Fibroblast of gingiva (primary cell): ENCODE measurements around the gene PDCD2L.
"Not testable (repeated sequence)": the region's sequence is repeated elsewhere in the genome, so short reads cannot be mapped to it uniquely, and the experiment has no call there.

Source experiments
- DNase-seq: peaks from one replicate; pipeline ENCODE4 v3.0.0-alpha.2; 2011; ENCODE audit warnings: low read depth

PDCD2L gene

DNA sequence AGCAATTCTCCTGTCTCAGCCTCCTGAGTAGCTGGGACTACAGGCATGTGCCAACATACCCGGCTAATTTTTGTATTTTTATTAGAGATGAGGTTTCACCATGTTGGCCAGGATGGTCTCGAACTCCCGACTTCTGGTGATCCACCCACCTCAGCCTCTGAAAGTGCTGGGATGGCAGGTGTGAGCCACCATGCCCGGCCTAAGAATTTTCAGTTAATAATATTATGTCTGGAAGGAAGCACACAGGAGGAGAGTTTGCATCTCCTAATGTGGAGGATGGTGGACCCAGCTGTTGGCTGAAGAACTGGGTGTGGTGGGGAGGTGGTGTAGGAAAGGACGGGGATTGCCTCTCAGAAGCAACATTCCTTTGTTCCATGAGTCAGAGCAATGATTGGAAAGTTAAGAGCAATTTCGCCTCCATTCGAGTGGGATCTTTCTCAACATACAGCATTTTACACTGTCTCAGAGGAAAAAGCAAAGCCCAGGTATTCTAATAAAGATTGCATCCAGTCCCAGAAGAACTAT, 11.9 kb downstream of the PDCD2L start:
- no peak for DNase-seq

DNA sequence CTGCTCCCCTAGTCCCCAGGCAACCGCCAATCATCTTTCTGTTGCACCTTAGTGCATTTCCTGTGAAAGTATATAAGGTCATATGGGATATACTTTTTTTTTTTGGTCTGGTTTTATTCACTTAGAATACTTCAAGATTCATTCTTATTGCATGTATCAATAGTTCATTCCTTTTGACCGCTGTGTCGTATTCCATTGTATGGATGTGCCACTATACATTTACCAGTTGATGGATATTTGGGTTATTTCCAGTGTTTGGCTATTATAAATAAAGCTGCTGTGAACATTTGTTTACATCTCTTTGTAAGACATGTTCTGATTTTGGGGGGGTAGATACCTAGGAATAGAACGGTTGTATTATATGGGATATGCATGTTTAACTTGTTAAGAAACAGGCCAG, 14.1 kb downstream of the PDCD2L start:
- no peak for DNase-seq

DNA sequence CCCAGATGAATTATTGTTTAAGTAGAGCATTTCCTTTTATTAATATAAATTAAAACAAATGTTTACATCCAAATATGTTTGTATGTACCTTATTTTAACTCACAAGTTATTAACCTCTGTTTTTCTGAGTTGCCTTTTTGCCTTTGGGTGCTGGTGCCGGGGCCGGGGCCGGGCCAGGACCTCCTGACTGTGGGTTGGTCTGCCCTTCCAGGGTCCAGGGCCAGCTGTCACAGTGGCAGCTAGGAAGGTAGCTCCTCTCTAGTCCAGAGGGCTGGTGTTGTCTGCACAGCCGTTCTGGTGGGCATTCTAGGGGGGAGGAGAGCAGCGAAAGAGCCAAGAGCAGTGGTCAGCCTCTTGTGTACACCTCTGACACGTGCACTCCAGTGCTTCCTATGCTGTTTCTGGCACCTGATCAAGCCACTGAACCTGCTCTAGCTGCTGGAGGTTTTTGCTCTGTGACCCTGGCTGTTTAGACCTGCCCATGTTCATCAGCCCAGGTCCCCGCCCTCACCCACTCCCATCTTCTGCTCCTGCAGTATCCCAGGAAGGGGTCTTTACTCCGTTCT, 22.0 kb downstream of the PDCD2L start:
- DNase-seq: no peak

DNA sequence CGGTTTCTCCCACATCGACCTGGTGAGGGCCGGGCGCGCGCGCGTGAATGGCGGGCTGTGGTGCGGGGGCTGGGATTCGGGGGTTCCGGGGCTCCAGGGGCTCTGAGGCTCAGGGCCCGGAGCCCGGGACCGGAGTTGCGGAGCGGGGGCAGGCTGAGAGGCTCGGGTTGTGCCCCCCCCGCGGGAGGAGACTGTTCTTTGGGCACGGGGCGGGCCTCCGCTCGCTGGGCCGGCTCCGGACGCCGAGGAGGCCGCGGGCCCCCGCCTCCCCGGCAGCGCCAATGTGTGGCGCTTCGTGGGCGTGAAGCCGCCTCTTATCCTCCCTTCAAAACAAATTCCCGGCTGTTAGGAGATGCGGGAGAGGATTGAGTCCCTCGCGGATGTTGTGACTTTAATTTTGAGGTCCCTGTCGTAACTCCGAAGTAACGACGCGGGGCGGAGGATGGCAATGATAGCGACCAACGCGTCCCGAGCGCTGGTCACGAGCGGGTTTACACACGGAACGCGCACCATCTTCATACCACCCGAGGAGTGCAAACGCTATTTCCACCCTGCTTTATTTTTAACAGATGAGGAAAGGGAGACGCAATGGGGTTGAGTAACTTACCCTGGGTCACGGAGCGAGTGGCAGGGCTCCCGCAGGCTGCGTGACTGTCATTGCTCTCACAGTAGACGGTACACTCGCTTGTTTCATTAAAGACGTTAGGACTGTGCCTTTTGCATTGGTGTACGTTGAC, 24.5 kb downstream of the PDCD2L start:
- DNase-seq: peak; percentile 62

DNA sequence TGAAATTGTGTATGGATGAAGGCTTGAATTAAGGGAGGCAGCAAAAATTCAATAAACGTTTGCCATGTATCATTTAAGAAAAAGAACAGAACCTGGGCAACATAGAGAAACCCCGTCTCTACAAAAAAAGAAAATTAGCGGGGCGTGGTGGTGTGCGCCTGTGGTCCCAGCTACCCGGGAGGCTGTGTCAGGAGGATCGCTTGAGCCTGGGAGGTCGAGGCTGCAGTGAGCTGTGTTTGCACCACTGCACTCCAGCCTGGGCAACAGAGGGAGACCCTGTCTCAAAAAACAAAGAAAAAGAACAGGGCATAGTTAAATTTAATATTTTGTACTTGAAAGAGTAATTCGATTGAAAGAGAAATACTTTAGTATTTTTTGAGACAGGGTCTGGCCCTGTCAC, 25.4 kb downstream of the PDCD2L start:
- no peak for DNase-seq

DNA sequence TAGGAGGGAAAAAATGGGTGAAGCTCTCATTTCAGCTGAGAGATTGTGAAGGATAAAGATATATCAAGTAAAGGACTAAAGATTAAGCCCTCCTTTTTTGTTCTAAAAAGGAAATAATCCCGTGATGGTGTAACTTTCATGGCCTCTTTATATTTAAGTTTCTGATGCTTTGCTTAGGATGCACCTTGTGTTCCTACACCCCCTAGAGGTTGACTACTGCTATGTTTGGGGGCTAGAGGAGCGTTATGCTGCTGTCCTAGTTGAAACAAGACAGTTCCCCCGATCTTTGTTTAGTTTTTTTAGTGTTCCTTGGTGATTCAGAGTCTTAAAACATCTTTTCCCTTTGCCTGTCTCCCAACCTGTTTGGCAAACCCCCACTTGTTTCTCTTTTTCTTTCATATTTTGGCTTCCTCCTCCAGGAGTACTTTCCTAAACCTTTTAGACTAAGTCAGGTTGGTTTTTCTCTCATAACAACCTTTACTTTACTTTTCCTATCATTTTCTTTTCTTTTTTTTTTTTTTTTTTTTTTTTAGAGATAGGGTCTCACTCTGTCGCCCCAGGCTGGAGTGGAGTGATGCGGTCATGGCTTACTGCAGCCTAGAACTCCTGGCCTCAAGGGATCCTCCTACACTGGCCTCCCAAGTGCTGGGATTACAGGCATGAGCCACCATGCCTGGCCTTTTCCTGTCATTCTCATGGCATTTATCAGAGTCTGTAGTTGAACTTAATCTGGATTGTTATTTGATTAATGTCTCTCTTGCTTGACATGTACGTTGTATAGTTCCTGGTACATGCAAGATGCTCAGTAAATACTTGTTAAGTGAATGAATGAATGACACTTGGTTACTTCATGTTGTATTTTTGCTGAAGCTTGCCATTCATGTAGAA, 26.8 kb downstream of the PDCD2L start:
- DNase-seq: peak; percentile 32

DNA sequence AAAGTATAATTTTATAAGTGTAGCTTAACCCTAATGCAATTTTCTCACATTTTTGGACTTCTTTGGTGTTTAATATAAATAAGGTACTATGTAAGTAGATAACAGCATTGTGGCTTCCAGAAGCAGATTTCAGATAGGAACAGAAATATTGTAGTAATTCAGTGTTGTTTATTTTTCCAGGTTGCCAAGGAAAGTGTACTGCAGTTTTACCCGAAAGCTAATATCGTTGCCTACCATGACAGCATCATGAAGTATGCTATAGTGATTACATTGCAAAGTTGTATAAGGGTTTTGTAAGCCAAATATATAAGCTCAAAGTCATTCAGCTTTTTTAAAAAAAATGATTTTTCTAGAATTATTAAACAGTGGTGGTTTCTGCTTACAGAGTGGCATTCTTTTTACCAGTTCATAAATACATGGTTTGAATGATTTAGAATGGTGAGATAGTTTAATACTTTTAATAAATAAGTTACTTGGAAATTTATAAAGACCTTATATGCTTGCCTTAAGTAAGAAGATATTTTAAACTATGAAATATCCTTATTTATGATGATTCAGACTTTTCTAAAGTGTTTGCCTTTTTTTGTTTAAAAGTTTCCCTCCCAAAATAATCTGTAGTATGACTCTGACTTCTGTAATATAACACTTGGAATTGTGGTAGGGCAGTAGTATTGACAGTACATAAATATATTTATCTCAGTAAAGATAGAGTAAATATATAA, 27.6 kb downstream of the PDCD2L start:
- DNase-seq: peak; percentile 19

DNA sequence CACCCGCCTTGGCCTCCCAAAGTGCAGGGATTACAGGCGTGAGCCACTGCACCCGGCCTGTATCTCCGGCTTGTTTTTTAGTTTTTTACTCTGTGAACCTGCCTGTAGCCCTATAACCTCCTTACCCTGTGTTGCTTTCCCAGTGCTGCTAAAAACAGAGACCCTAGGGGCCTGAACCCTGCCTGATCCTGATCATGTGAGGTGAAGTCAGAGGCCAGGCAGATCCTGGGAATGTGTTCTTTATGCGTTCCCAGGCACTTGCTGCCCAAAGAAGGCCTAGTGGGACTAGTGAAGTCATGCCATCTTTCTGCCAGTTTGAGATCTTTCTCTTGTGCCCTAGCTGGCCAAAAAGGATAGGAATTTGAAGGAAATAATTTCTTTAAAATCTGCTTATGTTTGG, 28.6 kb downstream of the PDCD2L start:
- peak; percentile 44 for DNase-seq

DNA sequence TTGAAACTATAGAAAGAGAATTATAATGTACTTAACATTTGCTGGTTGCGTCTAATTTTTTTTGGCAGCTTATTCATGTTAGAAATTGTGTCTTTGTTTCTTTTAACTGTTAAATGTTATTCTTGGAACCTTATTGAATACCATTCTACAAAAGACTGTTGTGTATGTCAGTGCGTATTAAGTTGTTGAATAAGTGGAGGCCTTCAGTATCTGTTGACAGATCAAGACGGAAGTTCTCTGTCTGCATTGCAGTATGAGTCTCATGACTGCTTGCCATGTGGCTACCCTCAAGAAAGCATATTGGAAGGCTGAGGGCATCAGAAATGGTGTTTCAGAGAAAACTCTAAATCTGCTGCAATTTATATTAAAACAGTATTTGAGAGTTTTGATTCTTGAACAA, 32.5 kb downstream of the PDCD2L start:
- no peak for DNase-seq

DNA sequence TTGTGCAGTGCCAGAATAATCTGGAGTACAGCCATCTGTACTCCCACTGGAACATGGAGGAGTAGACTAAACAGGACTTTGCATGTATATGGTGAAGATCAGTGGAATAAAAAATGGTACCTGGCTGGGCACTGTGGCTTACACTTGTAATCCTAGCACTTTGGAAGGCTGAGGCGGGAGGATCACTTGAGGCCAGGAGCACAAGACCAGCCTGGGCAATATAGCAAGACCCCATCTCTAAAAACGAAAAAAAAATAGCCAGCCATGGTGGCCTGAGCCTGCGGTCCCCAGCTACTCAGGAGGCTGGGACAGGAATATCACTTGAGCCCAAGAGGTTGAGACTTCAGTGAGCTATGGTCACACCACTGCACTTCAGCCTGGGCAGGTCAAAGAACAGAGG, 44.0 kb downstream of the PDCD2L start:
- DNase-seq: no peak

DNA sequence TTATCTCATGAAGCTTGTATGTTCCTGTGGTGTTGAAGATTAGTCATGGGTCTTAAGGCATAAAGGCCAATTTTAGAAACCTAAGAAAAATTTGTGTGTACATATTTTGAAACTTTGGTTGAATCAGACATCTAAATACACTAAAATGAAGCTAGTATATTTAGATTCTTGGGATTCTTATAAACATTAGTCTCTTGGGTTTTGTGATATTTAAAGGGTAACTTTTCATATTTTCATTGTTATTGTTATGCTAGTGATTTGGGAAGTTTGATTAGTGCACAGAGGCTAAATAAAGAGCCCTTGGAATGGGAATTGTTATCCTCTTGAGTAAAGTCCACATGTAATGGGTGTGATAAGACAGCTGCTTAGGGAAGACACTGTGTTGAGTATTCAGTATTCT, 48.5 kb downstream of the PDCD2L start:
- DNase-seq: peak; percentile 53

DNA sequence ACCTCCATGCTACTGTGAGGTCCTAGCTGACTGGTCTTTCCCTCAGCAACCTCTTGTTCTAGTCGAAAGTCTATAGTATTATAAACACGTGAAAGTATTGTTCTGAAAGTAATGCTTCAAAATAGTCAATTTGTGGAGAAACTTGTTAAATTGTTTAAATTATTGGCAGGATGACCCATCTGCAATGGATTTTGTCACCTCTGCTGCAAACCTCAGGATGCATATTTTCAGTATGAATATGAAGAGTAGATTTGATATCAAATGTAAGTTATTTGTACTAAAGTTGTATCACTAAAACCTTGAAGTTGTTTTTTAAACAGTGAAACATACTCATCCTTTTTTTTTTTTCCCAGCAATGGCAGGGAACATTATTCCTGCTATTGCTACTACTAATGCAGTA, 49.9 kb downstream of the PDCD2L start:
- DNase-seq: no peak

DNA sequence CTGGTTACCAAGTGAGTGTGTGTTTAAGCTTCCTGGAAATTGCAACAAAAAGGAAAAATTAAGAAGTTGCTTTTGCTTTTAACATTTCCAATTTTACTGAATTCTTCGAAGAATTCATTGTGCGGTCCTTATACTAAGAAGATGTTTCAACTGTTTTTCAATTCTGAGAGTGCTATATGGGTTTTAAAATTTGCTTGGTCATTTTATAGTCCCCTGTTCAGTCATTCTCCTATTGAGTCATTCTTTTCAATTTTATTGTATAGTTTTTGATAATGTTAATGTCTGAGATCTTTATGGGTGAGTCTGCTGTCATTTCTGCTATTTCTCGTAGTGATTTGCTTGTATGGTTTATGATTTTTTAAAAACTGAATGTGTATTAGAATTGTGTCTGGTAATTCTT, 50.5 kb downstream of the PDCD2L start:
- DNase-seq: no peak

DNA sequence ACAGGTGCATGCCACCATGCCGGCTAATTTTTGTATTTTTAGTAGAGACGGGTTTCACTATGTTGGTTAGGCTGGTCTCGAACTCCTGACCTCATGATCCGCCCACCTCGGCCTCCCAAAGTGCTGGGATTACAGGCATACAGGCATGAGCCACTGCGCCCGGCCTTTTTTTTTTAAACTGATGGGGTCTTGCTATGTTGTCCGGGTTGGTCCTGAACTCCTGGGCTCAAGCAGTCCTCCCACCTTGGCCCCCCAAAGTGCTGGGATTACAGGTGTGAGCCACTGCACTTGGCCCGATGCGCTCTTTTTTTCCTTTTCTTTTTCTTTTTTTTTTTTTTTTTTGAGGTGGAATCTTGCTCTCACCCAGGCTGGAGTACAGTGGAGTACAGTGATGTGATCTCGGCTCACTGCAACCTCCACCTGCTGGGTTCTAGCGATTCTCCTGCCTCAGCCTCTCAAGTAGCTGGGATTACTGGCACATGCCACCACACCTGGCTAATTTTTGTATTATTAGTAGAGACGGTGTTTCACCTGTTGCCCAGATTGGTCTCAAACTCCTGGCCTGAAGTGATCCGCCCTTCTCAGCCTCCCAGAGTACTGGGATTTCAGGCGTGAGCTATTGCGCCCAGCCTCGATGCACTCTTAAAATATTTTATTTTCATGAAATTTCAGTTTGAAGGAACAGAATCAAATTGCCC, 51.7 kb downstream of the PDCD2L start:
- not testable (repeated sequence) for DNase-seq

DNA sequence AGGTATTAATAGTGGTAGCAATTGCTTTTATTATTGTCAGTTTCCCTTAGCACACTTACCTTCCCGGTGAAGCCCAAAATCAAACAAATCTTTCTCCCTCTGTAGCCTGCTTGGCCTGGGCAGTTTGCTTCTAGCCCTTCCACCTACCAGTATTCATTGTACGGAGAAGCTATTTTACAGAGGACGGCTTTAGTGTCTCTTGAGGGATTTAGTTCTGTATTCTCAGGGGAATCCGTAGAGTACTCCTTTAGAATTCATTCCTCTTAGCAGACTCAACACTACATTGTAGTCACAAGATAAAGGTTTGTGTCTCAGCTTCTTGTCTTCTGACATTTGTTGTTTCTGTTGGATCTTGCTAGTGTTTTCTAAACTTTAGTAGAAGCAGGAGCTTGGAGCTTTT, 53.2 kb downstream of the PDCD2L start:
- no peak for DNase-seq

DNA sequence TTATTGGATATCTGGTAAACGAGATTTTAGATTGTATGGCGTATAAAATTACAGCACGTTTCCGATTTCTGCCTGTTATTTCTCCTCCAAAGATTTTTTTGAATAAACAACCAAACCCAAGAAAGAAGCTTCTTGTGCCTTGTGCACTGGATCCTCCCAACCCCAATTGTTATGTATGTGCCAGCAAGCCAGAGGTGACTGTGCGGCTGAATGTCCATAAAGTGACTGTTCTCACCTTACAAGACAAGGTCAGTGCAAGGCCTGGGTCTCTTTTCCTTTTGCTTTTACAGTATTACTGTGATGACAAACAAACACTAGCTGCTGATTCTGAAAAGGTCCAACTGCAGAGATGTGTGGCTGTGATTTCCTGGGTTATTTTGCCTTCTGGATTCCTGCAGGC, 54.5 kb downstream of the PDCD2L start:
- DNase-seq: no peak

DNA sequence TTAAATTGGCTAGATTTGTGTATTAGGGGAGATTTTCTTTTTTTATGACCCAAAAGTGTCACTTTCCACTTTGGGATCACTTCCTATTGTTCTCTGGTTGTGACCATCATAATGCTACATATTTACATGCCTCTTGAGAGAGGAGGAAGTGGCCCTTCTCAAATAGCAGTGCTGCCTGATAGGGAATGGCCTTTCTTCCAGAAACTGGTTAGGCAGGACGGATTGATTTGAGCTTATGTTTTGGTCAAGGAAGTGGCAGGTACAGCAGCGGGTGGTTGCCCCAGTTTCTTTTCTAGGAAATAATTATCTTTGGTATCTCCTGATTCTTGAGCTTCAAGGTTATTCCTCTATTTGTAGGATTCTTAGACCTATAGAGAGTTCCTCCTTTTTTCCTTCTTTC, 55.4 kb downstream of the PDCD2L start:
- DNase-seq: no peak

DNA sequence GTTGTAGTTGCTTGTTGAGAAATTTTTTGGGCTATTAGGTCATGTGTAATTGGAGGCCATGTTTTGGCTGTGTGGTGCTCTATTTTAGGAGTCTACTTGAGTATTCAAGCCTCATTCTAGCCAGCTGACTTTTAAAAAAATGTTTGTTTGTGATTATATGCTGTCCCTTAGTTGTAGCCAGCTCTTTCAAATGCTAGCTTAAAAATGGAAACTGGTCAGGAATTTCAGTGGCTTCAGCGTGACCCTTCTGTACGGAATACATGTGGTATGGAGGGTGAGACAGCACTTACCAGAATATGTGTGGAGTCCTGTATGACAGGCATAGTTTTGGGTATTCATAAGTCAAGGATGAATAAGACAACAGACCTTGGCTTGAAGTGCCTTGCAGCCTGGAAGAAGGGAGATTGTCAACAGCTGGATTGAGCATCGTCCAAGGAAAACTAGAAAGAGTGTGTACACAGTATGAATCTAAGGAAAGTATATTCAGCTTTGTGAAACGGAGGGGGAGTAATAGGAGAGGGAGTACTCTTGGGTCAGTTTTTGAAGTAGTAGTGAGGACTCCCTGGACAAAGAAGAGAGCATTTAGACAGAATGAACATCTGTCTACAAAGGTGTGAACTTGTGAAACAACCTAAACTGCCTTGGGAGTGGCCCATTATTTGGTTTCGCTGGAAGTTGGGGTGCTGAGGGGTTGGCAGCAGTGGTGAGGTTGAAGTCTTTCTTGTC, 57.3 kb downstream of the PDCD2L start:
- DNase-seq: peak; percentile 88

DNA sequence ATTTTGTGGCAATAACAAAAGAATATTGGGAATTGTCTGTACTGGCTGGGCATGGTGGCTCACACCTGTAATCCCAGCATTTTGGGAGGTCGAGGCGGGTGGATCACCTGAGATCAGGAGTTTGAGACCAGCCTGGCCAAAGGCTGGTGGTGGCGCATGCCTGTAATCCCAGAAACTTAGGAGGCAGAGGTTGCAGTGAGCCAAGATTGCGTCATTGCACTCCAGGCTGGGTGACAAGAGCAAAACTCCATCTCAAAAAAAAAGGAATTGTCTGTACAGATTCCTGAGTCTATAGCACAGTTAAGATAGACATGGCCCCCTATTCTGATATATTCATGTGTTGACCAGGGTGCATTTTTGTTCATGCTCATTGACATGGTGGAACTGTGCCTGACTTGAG, 60.6 kb downstream of the PDCD2L start:
- DNase-seq: not testable (repeated sequence)

DNA sequence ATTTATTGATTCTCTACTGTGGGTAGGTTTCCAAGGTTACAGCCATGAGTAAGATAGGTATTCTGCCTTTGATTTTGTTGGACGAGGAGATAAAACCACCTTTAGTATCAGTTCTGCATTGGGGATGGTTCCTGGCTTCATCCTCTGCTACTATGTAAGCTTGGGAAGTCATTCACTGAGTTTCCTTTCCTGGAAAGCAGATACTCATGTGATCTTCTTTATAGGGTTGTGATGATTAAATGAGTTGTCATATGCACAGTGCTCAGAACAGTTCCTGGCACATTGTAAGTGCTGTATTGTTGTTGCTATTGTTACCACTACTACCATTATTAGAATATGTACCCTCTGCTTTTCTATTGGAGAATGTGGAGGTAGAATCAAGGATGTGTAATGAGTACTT, 64.2 kb downstream of the PDCD2L start:
- no peak for DNase-seq

DNA sequence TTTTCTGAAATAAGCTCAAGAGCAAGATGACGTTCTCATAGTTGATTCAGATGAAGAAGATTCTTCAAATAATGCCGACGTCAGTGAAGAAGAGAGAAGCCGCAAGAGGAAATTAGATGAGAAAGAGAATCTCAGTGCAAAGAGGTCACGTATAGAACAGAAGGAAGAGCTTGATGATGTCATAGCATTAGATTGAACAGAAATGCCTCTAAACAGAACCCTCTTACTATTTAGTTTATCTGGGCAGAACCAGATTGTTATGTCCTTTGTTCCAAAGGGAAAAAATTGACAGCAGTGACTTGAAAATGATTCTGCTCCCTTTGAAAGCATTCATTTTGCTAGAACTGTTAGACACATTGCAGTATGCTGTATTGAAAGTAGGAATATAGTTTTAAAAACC, 64.8 kb downstream of the PDCD2L start:
- not testable (repeated sequence) for DNase-seq
